DND-41 (cell line): ENCODE measurements around the gene PTGS1.

Source experiments
- CTCF ChIP-seq: IDR thresholded peaks from 2 replicates; pipeline ENCODE4 v1.5.1; 2012; ENCODE audit warnings: borderline replicate concordance, low read length, moderate library complexity, mild to moderate bottlenecking; ENCODE audit not compliant: poor library complexity, severe bottlenecking; ENCODE audit errors: extremely low read depth
- EZH2 ChIP-seq: IDR thresholded peaks from 3 replicates; pipeline ENCODE4 v1.6.1; 2012; ENCODE audit warnings: borderline replicate concordance, low read depth, mild to moderate bottlenecking, moderate library complexity, low read length, inconsistent platforms; ENCODE audit not compliant: severe bottlenecking

GRCh38 chr9:122378236-122378635 is 7.4 kb downstream of the PTGS1 start:
- no peak for TF ChIP-seq CTCF
- no peak for TF ChIP-seq EZH2
